KMS-11 (cell line): Measurements from ENCODE around the gene PTPRT.
"Not testable (repeated sequence)": the region's sequence is repeated elsewhere in the genome, so short reads cannot be mapped to it uniquely, and the experiment has no call there.

ENCODE experiments used
- H2AFZ ChIP-seq: fragments of 200-600 bp; sonication (generic); 2 replicates; pipeline ENCODE4 v1.6.1; 2016; ENCODE audit warnings: antibody characterized with exemption, mixed run types, low read depth
- H3K27ac ChIP-seq: fragments of 200-600 bp; sonication (generic); 2 replicates; pipeline ENCODE4 v1.6.1; 2016; ENCODE audit warnings: mild to moderate bottlenecking, mixed run types
- H3K27me3 ChIP-seq: fragments of 200-600 bp; sonication (generic); 2 replicates; pipeline ENCODE4 v1.6.1; 2017; ENCODE audit warnings: mild to moderate bottlenecking, low read depth, mixed run types, moderate library complexity; ENCODE audit not compliant: insufficient read depth
- H3K36me3 ChIP-seq: fragments of 200-600 bp; sonication (generic); 2 replicates; pipeline ENCODE4 v1.6.1; 2017; ENCODE audit warnings: mild to moderate bottlenecking, mixed run types; ENCODE audit not compliant: insufficient read depth
- H3K4me1 ChIP-seq: fragments of 200-600 bp; sonication (generic); 2 replicates; pipeline ENCODE4 v1.6.1; 2016; ENCODE audit warnings: mild to moderate bottlenecking, low read depth, mixed run types; ENCODE audit not compliant: poor library complexity, severe bottlenecking
- H3K4me2 ChIP-seq: fragments of 200-600 bp; sonication (generic); 2 replicates; pipeline ENCODE4 v1.7.0; 2016; ENCODE audit warnings: mild to moderate bottlenecking, mixed run types
- H3K4me3 ChIP-seq: fragments of 200-600 bp; sonication (generic); IDR thresholded peaks from 2 replicates; pipeline ENCODE4 v1.6.1; 2017; ENCODE audit warnings: low read depth, low read length, mixed read lengths; ENCODE audit not compliant: insufficient read depth
- H3K79me2 ChIP-seq: fragments of 200-600 bp; sonication (generic); 2 replicates; pipeline ENCODE4 v1.6.1; 2016; ENCODE audit warnings: low read depth, mixed run types; ENCODE audit not compliant: insufficient read depth
- H3K9ac ChIP-seq: fragments of 200-600 bp; sonication (generic); 2 replicates; pipeline ENCODE4 v1.6.1; 2016; ENCODE audit warnings: mild to moderate bottlenecking, mixed run types
- H4K20me1 ChIP-seq: fragments of 200-600 bp; sonication (generic); 2 replicates; pipeline ENCODE4 v1.6.1; 2016; ENCODE audit warnings: mild to moderate bottlenecking, mixed run types; ENCODE audit not compliant: insufficient read depth
- TF ChIP-seq, protein P1 (sequence below): fragments of 200-600 bp; sonication (generic); conservative IDR thresholded peaks from 2 replicates; pipeline ENCODE4 v1.6.1; 2017; ENCODE audit warnings: low read depth, mild to moderate bottlenecking, antibody characterized with exemption, low read length, moderate library complexity, mixed read lengths

The PTPRT gene

DNA sequence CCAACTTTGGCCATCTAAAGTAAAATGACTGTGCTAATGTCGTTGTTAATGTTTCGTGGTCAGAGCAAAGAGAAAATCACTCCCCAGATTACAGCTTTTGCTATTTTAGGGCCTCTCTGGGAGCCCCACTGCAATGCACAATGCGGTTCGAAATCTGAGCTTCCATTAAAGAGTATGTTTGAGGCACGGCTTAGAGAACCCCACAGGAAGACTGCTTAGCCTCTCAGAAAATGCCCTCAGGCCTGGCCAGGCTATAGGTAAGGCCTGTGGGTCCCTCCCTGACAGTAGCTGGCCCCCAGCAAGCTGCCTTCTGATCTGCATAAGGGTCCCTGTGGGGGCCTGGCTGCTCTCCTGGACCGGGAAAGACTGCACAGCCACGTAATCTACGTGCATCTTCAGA is 274.6 kb downstream of the PTPRT start:
- TF ChIP-seq, protein P1, sequence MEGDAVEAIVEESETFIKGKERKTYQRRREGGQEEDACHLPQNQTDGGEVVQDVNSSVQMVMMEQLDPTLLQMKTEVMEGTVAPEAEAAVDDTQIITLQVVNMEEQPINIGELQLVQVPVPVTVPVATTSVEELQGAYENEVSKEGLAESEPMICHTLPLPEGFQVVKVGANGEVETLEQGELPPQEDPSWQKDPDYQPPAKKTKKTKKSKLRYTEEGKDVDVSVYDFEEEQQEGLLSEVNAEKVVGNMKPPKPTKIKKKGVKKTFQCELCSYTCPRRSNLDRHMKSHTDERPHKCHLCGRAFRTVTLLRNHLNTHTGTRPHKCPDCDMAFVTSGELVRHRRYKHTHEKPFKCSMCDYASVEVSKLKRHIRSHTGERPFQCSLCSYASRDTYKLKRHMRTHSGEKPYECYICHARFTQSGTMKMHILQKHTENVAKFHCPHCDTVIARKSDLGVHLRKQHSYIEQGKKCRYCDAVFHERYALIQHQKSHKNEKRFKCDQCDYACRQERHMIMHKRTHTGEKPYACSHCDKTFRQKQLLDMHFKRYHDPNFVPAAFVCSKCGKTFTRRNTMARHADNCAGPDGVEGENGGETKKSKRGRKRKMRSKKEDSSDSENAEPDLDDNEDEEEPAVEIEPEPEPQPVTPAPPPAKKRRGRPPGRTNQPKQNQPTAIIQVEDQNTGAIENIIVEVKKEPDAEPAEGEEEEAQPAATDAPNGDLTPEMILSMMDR, result no peak
- Histone ChIP-seq H3K36me3 (no peaks in the 10 kb centered on the region), H3K4me1 (no peaks in the 10 kb centered on the region), H3K79me2 (no peaks in the 10 kb centered on the region), H2AFZ (no peak overlapping the region), H3K4me3 (no peak overlapping the region), H3K4me2 (no peak overlapping the region), H4K20me1 (no peaks in the 10 kb centered on the region), H3K27ac (no peak overlapping the region), H3K27me3 (no peaks in the 10 kb centered on the region), H3K9ac (no peak overlapping the region)

DNA sequence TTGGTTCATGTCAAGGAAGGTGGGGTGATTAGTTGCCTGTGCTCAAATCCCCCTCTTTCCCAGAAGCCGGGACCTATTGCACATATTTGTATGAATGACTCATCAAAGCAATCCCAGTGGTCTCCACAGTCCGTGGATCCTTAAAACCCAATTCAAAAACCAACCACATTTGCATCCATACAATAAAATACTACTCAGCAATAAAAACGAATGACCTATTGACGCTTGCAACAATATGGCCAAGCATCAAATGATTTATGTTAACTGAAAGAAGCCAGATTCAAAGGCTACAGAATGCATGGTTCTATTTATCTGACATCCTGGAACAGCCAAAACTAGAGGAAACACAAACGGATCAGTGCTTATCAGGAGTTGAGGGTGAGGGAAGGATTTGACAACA is 275.4 kb downstream of the PTPRT start:
- no peak overlapping the region for H3K27ac ChIP-seq

DNA sequence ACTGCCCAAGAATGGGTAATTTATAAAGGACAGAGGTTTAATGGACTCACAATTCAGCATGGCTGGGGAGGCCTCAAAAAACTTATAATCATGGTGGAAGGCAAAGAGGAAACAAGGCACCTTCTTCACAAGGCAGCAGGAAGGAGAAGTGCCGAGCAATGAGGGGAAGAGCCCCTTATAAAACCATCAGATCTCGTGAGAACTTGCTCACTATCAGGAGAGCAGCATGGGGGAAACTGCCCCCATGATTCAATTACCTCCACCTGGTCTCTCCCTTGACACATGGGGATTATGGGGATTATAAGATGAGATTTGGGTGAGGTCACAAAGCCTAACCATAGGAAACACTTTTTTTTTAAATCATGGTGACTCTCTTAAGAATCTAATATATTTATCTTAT is 278.9 kb downstream of the PTPRT start:
- not testable (repeated sequence) for H3K9ac ChIP-seq, H3K4me3 ChIP-seq, H3K27ac ChIP-seq, H4K20me1 ChIP-seq, H3K4me2 ChIP-seq, H3K27me3 ChIP-seq, H3K79me2 ChIP-seq, H3K4me1 ChIP-seq, H2AFZ ChIP-seq, H3K36me3 ChIP-seq

More for the DNA sequence above, 275.4 kb downstream of the PTPRT start:
- H3K36me3 ChIP-seq, result no peaks in the 10 kb centered on the region
- no peak overlapping the region for H3K9ac ChIP-seq
- H3K4me2 ChIP-seq, result no peak overlapping the region
- no peaks in the 10 kb centered on the region for H3K4me1 ChIP-seq
- no peaks in the 10 kb centered on the region for H3K27me3 ChIP-seq
- H4K20me1 ChIP-seq, result no peaks in the 10 kb centered on the region
- no peak overlapping the region for H3K4me3 ChIP-seq
- TF ChIP-seq, protein P1, result no peak
- H3K79me2 ChIP-seq, result no peaks in the 10 kb centered on the region
- no peak overlapping the region for H2AFZ ChIP-seq

DNA sequence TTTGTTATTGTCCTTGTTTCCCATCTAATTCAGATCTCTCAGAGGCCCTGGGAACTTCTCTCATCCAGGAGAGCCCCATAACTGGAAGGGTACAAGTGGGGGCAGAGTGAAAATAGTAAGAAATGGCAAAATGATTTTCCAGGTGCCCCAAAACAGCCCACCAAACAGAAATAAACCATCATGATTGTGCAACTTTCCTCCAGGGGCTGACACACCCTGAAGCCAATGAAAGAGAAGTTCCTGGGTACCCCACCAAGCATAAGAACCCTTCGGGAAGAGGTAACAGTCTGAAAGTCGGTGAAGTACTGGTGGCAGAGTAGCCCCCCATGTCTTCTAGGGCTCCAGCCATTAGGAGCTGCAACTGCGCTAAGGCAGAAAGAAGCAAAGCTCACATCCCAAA is 282.0 kb downstream of the PTPRT start:
- Histone ChIP-seq H3K9ac (no peak overlapping the region), H3K27ac (no peak overlapping the region), H3K4me1 (no peaks in the 10 kb centered on the region), H3K27me3 (no peaks in the 10 kb centered on the region), H3K79me2 (no peaks in the 10 kb centered on the region), H3K4me3 (no peak overlapping the region), H3K36me3 (no peaks in the 10 kb centered on the region), H2AFZ (no peak overlapping the region), H4K20me1 (no peaks in the 10 kb centered on the region), H3K4me2 (no peak overlapping the region)
- TF ChIP-seq, protein P1, result no peak

DNA sequence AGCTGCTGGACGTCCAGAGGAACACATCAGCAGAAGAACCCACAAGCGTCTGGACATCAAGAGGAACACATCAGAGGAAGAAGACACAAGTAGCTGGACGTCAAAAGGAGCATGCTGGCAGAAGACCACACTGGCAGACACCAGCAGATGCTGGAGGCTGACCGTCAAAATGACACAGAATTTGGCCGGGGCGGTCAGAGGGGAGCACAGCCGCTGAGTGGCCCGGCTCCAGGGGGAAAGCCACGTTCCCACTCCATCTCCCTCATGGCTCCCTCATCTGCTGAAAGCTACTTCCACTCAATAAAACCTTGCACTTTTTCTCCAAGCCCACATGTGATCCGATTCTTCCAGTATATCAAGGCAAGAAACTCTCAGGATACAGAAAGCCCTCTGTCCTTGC is 283.6 kb downstream of the PTPRT start:
- Histone ChIP-seq H3K27ac (no peak overlapping the region), H3K4me1 (no peaks in the 10 kb centered on the region), H3K79me2 (no peaks in the 10 kb centered on the region), H2AFZ (no peak overlapping the region), H3K4me2 (no peak overlapping the region), H4K20me1 (no peaks in the 10 kb centered on the region), H3K9ac (no peak overlapping the region), H3K36me3 (no peaks in the 10 kb centered on the region), H3K27me3 (no peaks in the 10 kb centered on the region), H3K4me3 (no peak overlapping the region)
- TF ChIP-seq, protein P1, result no peak
